B cell (primary cell): ENCODE results near the gene MAML3.

Source experiments
- CTCF ChIP-seq: fragments of 200-600 bp; IDR thresholded peaks from one replicate; pipeline ENCODE4 v1.8.0; 2022; ENCODE audit warnings: antibody characterized with exemption, mild to moderate bottlenecking
- EZH2 ChIP-seq: IDR thresholded peaks from 2 replicates; pipeline ENCODE4 v1.6.1; 2012; ENCODE audit warnings: borderline replicate concordance, low read depth, mild to moderate bottlenecking, moderate library complexity, low read length; ENCODE audit not compliant: insufficient read depth, poor library complexity, severe bottlenecking

- no peak for TF ChIP-seq CTCF
- no peak for TF ChIP-seq EZH2
Observed at GRCh38 chr4:139852612-139853269, 301.2 kb downstream of the MAML3 start.
